GM06990 (cell line): ENCODE results near the gene PZP.
"Not testable (repeated sequence)": the region's sequence is repeated elsewhere in the genome, so short reads cannot be mapped to it uniquely, and the experiment has no call there.

Source experiments
- DNase-seq: peaks from one replicate; pipeline ENCODE4 v3.0.0-alpha.2; 2011; ENCODE audit not compliant: insufficient read length; ENCODE audit errors: extremely low read depth
- H3K27me3 ChIP-seq: replicated peaks from 2 replicates; pipeline ENCODE4 v1.6.0; 2011; ENCODE audit warnings: low read length; ENCODE audit not compliant: control insufficient read depth, insufficient read depth
- H3K36me3 ChIP-seq: 2 replicates; pipeline ENCODE4 v1.5.1; 2011; ENCODE audit warnings: low read length; ENCODE audit not compliant: control insufficient read depth, insufficient read depth
- H3K4me3 ChIP-seq: replicated peaks from 2 replicates; pipeline ENCODE4 v1.5.1; 2011; ENCODE audit warnings: low read depth, mild to moderate bottlenecking, control low read depth, low read length
- CTCF ChIP-seq: IDR thresholded peaks from 2 replicates; pipeline ENCODE4 v1.5.1; 2011; ENCODE audit warnings: low read length, control low read depth, mild to moderate bottlenecking, inconsistent platforms; ENCODE audit not compliant: insufficient read depth, poor library complexity, severe bottlenecking

Gene PZP

GRCh38 chr12:9237286-9237685 is 29.1 kb upstream of the PZP start:
- Histone ChIP-seq H3K4me3 (no peak overlapping the region), H3K27me3 (no peaks in the 10 kb centered on the region; the same call in 1 of the 2 replicates), H3K36me3 (no peaks in the 10 kb centered on the region)
- no peak for DNase-seq
- no peak for TF ChIP-seq CTCF

- no peak overlapping the region for H3K4me3 ChIP-seq
- TF ChIP-seq CTCF = no peak
- no peaks in the 10 kb centered on the region; the same call in 1 of the 2 replicates for H3K27me3 ChIP-seq
- no peak for DNase-seq
- H3K36me3 ChIP-seq = no peaks in the 10 kb centered on the region
Observed at GRCh38 chr12:9235519-9235918, 27.3 kb upstream of the PZP start.

GRCh38 chr12:9227950-9228349 is 19.8 kb upstream of the PZP start:
- TF ChIP-seq CTCF = no peak
- Histone ChIP-seq H3K4me3 (no peak overlapping the region), H3K27me3 (no peaks in the 10 kb centered on the region; the same call in 1 of the 2 replicates), H3K36me3 (no peaks in the 10 kb centered on the region)
- DNase-seq = no peak

- Histone ChIP-seq H3K27me3 (no peaks in the 10 kb centered on the region), H3K4me3 (no peak overlapping the region), H3K36me3 (no peaks in the 10 kb centered on the region)
- no peak for DNase-seq
- TF ChIP-seq CTCF = no peak
Observed at GRCh38 chr12:9223830-9224229, 15.6 kb upstream of the PZP start.

- H3K27me3 ChIP-seq = no peaks in the 10 kb centered on the region
- no peaks in the 10 kb centered on the region for H3K36me3 ChIP-seq
- no peak for TF ChIP-seq CTCF
- H3K4me3 ChIP-seq = no peak overlapping the region
- no peak for DNase-seq
Observed at GRCh38 chr12:9221483-9221882, 13.3 kb upstream of the PZP start.

- not testable (repeated sequence) for H3K4me3 ChIP-seq, DNase-seq, H3K27me3 ChIP-seq, H3K36me3 ChIP-seq
Observed at GRCh38 chr12:9221011-9221410, 12.8 kb upstream of the PZP start.
